IMR-90 (cell line): ENCODE results near the gene AMBRA1.

Experiments used
- MAFK ChIP-seq: IDR thresholded peaks from 2 replicates; pipeline ENCODE4 v1.6.1; 2012; ENCODE audit warnings: low read depth, low read length, improper control_type of control experiment
- RAD21 ChIP-seq: IDR thresholded peaks from 2 replicates; pipeline ENCODE4 v1.6.1; 2012; ENCODE audit warnings: low read length, improper control_type of control experiment

DNA sequence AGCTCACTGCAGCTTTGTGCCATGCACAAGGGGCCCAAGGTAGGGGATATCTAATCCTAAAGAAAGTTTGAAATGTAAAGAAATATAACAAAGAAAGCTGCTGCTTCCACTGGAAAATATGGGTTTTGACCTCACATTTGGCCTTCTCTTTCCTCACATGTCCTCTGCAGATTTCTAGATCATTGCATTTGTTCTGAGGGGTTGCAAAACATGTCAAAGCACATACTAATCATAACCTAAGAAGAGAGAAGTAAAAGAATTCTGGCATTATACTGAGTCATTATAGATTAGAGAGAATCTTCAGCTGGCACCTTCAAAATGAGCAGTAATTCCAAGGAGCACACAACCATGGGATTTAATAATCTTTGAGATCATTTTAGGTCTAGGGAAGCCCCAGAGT, 109.7 kb downstream of the AMBRA1 start:
- TF ChIP-seq MAFK, result no peak
- no peak for TF ChIP-seq RAD21
